Osteoblast (primary cell): ENCODE results near the gene VTI1B. TPM values are rescaled to one million over a fixed set of nuclear protein-coding genes. Genes with fewer than 3 reads are reported as not detected.

Experiments used
- DNase-seq: peaks from one replicate; pipeline ENCODE4 v3.0.0; 2011; ENCODE audit warnings: low spot score, mixed read lengths; ENCODE audit not compliant: insufficient read length; ENCODE audit errors: missing footprints
- H2AFZ ChIP-seq: 2 replicates; pipeline ENCODE4 v1.6.0; 2011; ENCODE audit warnings: mild to moderate bottlenecking, low read length
- H3K27ac ChIP-seq: 2 replicates; pipeline ENCODE4 v1.5.1; 2011; ENCODE audit warnings: mild to moderate bottlenecking, low read depth, low read length, moderate library complexity
- H3K27me3 ChIP-seq: 2 replicates; pipeline ENCODE4 v1.6.0; 2012; ENCODE audit warnings: mild to moderate bottlenecking, control low read depth, inconsistent platforms, low read length, moderate library complexity; ENCODE audit not compliant: insufficient read depth
- H3K36me3 ChIP-seq: 2 replicates; pipeline ENCODE4 v1.5.1; 2011; ENCODE audit warnings: mild to moderate bottlenecking, low read length, control low read depth, moderate library complexity; ENCODE audit not compliant: insufficient read depth
- H3K4me1 ChIP-seq: 2 replicates; pipeline ENCODE4 v1.5.1; 2011; ENCODE audit warnings: mild to moderate bottlenecking, low read length, control low read depth, moderate library complexity; ENCODE audit not compliant: insufficient read depth
- H3K4me2 ChIP-seq: 2 replicates; pipeline ENCODE4 v1.6.0; 2011; ENCODE audit warnings: mild to moderate bottlenecking, low read length; ENCODE audit not compliant: insufficient read depth
- H3K4me3 ChIP-seq: fragments of 200-600 bp; sonication (generic); 3 replicates; pipeline ENCODE4 v1.5.1; 2012; ENCODE audit warnings: mild to moderate bottlenecking, low read length, inconsistent platforms; ENCODE audit not compliant: insufficient read depth
- H3K79me2 ChIP-seq: 2 replicates; pipeline ENCODE4 v1.6.0; 2012; ENCODE audit warnings: mild to moderate bottlenecking, low read length, control low read depth, inconsistent platforms; ENCODE audit not compliant: insufficient read depth
- H3K9me3 ChIP-seq: 2 replicates; pipeline ENCODE4 v1.5.1; 2011; ENCODE audit warnings: low read depth, low read length, control low read depth
- H4K20me1 ChIP-seq: 2 replicates; pipeline ENCODE4 v1.6.0; 2012; ENCODE audit warnings: mild to moderate bottlenecking, low read length, control low read depth; ENCODE audit not compliant: insufficient read depth
- total RNA-seq: library from RNA; depleted of rRNA; stranded (reverse); fragments of >200 nt; gene quantifications from 2 replicates; pipeline ENCODE4 v1.2.3, GENCODE V29; 2012
- TF ChIP-seq, protein P1 (sequence below): IDR thresholded peaks from 2 replicates; pipeline ENCODE4 v1.5.1; 2011; ENCODE audit warnings: mild to moderate bottlenecking, low read depth, low read length, moderate library complexity; ENCODE audit errors: extremely low read depth

Gene VTI1B
- total RNA-seq, 1 donor: 64.1 TPM

DNA sequence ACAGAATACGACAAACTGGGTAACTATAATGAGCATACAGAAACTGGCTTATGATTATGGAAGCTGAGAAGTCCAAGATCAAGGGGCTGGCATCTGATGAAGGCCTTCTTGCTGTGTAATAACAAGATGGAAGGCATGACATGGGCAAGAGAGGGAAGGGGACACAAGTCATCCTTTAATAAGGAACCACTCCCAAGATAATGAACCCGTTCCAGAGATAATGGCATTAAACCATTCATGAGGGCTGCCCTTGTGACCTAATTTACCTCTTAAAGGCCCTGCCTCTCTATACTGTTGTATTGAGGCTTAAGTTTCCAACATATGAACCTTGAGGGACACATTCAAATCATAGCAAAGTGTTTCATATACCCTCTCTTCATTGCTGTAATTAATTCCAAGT, 4.6 kb upstream of the VTI1B start:
- peaks cover 14% of the 10 kb centered on the region for H4K20me1 ChIP-seq
- peaks cover 38% of the 10 kb centered on the region for H3K79me2 ChIP-seq

DNA sequence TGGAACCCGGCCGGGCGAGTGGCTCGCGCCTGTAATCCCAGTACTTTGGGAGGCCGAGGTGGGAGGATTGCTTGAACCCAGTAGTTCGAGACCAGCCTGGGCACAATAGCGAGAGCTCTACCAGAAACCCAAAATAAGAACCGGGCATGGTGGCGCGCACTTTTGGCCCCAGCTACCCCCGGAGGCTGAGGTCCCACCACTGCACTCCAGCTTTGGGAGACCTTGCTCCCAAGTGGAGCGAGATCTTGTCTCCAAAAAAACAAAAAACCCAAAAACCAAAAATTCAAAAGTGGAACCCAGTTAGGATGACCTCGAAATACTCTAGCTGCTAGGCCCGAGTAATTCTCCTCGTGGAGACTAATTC, 769 bp upstream of the VTI1B start:
- peak overlapping the region; percentile 96 for H3K4me2 ChIP-seq
- peak overlapping the region; percentile 99 for H2AFZ ChIP-seq
- no peak for DNase-seq
- peaks cover 27% of the 10 kb centered on the region for H4K20me1 ChIP-seq
- peak overlapping the region; percentile 98 for H3K27ac ChIP-seq
- peaks cover 16% of the 10 kb centered on the region for H3K4me1 ChIP-seq
- peak overlapping the region; percentile 95 for H3K4me3 ChIP-seq
- TF ChIP-seq, protein P1, sequence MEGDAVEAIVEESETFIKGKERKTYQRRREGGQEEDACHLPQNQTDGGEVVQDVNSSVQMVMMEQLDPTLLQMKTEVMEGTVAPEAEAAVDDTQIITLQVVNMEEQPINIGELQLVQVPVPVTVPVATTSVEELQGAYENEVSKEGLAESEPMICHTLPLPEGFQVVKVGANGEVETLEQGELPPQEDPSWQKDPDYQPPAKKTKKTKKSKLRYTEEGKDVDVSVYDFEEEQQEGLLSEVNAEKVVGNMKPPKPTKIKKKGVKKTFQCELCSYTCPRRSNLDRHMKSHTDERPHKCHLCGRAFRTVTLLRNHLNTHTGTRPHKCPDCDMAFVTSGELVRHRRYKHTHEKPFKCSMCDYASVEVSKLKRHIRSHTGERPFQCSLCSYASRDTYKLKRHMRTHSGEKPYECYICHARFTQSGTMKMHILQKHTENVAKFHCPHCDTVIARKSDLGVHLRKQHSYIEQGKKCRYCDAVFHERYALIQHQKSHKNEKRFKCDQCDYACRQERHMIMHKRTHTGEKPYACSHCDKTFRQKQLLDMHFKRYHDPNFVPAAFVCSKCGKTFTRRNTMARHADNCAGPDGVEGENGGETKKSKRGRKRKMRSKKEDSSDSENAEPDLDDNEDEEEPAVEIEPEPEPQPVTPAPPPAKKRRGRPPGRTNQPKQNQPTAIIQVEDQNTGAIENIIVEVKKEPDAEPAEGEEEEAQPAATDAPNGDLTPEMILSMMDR: no peak
- H3K27me3 ChIP-seq: no peaks in the 10 kb centered on the region
- peaks cover 63% of the 10 kb centered on the region for H3K79me2 ChIP-seq
- H3K9me3 ChIP-seq: no peaks in the 10 kb centered on the region
- H3K36me3 ChIP-seq: peaks cover 20% of the 10 kb centered on the region

More for the DNA sequence above, 4.6 kb upstream of the VTI1B start:
- TF ChIP-seq, protein P1: no peak
- H3K27me3 ChIP-seq: no peaks in the 10 kb centered on the region
- peaks cover 10% of the 10 kb centered on the region for H3K4me1 ChIP-seq
- H3K4me3 ChIP-seq: no peak overlapping the region
- no peaks in the 10 kb centered on the region for H3K9me3 ChIP-seq
- H3K27ac ChIP-seq: no peak overlapping the region
- H3K36me3 ChIP-seq: peaks cover 27% of the 10 kb centered on the region
- H3K4me2 ChIP-seq: no peak overlapping the region
- no peak for DNase-seq
- no peak overlapping the region for H2AFZ ChIP-seq

DNA sequence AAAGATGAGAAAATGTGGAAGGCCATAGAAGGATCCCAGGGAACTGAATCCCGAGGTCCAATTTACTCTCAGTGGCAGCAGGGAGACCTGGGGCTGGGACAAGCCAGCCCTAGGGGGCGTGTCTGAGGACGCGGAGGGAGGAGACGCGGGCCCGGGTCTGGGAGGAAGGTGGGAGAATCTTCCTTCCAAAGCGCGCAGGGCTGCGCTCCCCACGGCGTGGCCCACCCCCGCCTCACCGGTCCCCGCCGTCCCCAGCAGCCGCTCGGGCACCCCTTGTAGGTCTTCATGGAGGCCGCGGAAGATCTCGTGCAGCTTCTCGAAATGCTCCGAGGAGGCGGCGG, 323 bp downstream of the VTI1B start:
- H3K4me1 ChIP-seq: peaks cover 10% of the 10 kb centered on the region
- peaks cover 19% of the 10 kb centered on the region for H3K36me3 ChIP-seq
- peak overlapping the region; percentile 98 for H3K27ac ChIP-seq
- no peaks in the 10 kb centered on the region for H3K9me3 ChIP-seq
- TF ChIP-seq, protein P1: peak; percentile 9
- H4K20me1 ChIP-seq: peaks cover 33% of the 10 kb centered on the region
- peak overlapping the region; percentile 96 for H3K4me2 ChIP-seq
- peaks cover 73% of the 10 kb centered on the region for H3K79me2 ChIP-seq
- peak; percentile 94 for DNase-seq
- H2AFZ ChIP-seq: peak overlapping the region; percentile 99
- H3K27me3 ChIP-seq: no peaks in the 10 kb centered on the region
- peak overlapping the region; percentile 95 for H3K4me3 ChIP-seq

DNA sequence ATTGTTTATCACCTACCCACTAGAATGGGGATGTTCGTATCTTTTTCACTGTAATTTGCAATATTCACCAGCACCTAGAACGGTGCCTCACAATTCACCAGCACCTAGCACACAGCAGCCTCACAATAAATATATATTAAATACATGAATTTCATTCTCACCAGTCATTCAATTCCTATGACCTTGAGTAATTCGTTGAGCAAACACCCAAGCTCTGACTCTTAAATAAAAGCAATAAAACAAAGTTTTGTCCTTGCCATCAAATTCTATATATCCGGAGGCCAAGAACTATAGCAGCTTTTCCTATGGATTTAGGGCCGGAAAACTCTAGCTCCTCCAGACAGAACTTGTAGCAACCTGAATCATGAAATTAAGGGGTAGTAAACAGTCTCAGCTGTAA, 981 bp downstream of the VTI1B start:
- Histone ChIP-seq H3K4me3 (peak overlapping the region; percentile 95), H3K4me1 (peaks cover 10% of the 10 kb centered on the region), H2AFZ (peak overlapping the region; percentile 99), H3K79me2 (peaks cover 75% of the 10 kb centered on the region), H3K27me3 (no peaks in the 10 kb centered on the region), H4K20me1 (peaks cover 31% of the 10 kb centered on the region), H3K9me3 (no peaks in the 10 kb centered on the region), H3K36me3 (peaks cover 12% of the 10 kb centered on the region), H3K27ac (peak overlapping the region; percentile 98), H3K4me2 (peak overlapping the region; percentile 96)
- DNase-seq: peak; percentile 54
- TF ChIP-seq, protein P1: no peak
